SK-N-SH (cell line): ENCODE results near the gene DLGAP3. TPM values are rescaled to one million over a fixed set of nuclear protein-coding genes. Genes with fewer than 3 reads are reported as not detected.

Experiments
- CTCF ChIA-PET: fragments of 300-600, 350-600 bp; formaldehyde crosslinking; extraction: SDS; loops from one replicate; lab custom pipeline; 2021; lab: Yijun Ruan, JAX
- POLR2A ChIA-PET: fragments of 350-600 bp; sonication (Branson Sonifier 250); formaldehyde crosslinking; extraction: SDS; loops from one replicate; lab custom pipeline; 2020; ENCODE audit warnings: antibody characterized with exemption, inconsistent platforms; lab: Yijun Ruan, JAX
- DNase-seq: peaks from one replicate; pipeline ENCODE4 v3.0.0; 2012
- H2AFZ ChIP-seq: fragments of 200-600 bp; sonication (generic); 2 replicates; pipeline ENCODE4 v1.8.1; 2016; ENCODE audit warnings: antibody characterized with exemption, mild to moderate bottlenecking, low read depth
- H3F3A ChIP-seq: fragments of 200-600 bp; sonication (generic); replicated peaks from 2 replicates; pipeline ENCODE3; 2016; ENCODE audit warnings: antibody characterized with exemption, mild to moderate bottlenecking; ENCODE audit not compliant: insufficient read depth
- H3K27ac ChIP-seq, 2 experiments: fragments of 200-500 bp in 1 of 2; fragments of 200-600 bp in 1 of 2; sonication (Bioruptor generic) in 1 of 2; sonication (generic), shearing (Covaris generic) in 1 of 2; 2 replicates each; pipeline versions ENCODE4 v1.5.1 to v1.6.1; 2014 to 2016; ENCODE audit warnings: low read depth in 2 of 2, inconsistent platforms in 1 of 2, low read length in 1 of 2, mild to moderate bottlenecking in 1 of 2, mixed read lengths in 1 of 2
- H3K27me3 ChIP-seq: fragments of 200-600 bp; sonication (generic), shearing (Covaris generic); 2 replicates; pipeline ENCODE4 v1.6.1; 2016; ENCODE audit warnings: mixed run types; ENCODE audit not compliant: insufficient read depth
- H3K36me3 ChIP-seq, 2 experiments: fragments of 200-500 bp in 1 of 2; fragments of 200-600 bp in 1 of 2; sonication (Bioruptor generic) in 1 of 2; sonication (generic) in 1 of 2; replicated peaks in 1 of 2; 2 replicates each; pipeline versions ENCODE3 to v1.5.1; 2014 to 2016; ENCODE audit warnings: low read length in 1 of 2, mild to moderate bottlenecking in 1 of 2; ENCODE audit not compliant: insufficient read depth in 2 of 2, control insufficient read depth in 1 of 2
- H3K4me1 ChIP-seq, 2 experiments: fragments of 200-500 bp in 1 of 2; fragments of 200-600 bp in 1 of 2; sonication (Bioruptor generic) in 1 of 2; sonication (generic), shearing (Covaris generic) in 1 of 2; 2 replicates each; pipeline versions ENCODE4 v1.5.1 to v1.6.1; 2014 to 2016; ENCODE audit warnings: low read depth in 1 of 2, low read length in 1 of 2, mixed run types in 1 of 2; ENCODE audit not compliant: insufficient read depth in 2 of 2, control insufficient read depth in 1 of 2
- H3K4me2 ChIP-seq: fragments of 200-600 bp; sonication (generic), shearing (Covaris generic); 2 replicates; pipeline ENCODE4 v1.6.1; 2017; ENCODE audit warnings: mixed run types
- H3K4me3 ChIP-seq, 2 experiments: fragments of 200-500 bp in 1 of 2; fragments of 200-600 bp in 1 of 2; sonication (Bioruptor generic) in 1 of 2; sonication (generic), shearing (Covaris generic) in 1 of 2; 2 replicates each; pipeline versions ENCODE4 v1.5.1 to v1.8.1; 2014 to 2016; ENCODE audit warnings: low read depth in 2 of 2, inconsistent platforms in 1 of 2, low read length in 1 of 2, mild to moderate bottlenecking in 1 of 2, mixed read lengths in 1 of 2, moderate library complexity in 1 of 2
- H3K79me2 ChIP-seq: fragments of 200-600 bp; sonication (generic); 2 replicates; pipeline ENCODE4 v1.8.1; 2017; ENCODE audit warnings: mild to moderate bottlenecking; ENCODE audit not compliant: insufficient read depth
- H3K9ac ChIP-seq: fragments of 200-600 bp; sonication (generic); 2 replicates; pipeline ENCODE4 v1.6.1; 2017; ENCODE audit warnings: mixed run types
- H3K9me2 ChIP-seq: fragments of 200-600 bp; sonication (generic); 2 replicates; pipeline ENCODE4 v1.6.1; 2017; ENCODE audit warnings: mixed run types
- H3K9me3 ChIP-seq: fragments of 200-600 bp; sonication (generic); 2 replicates; pipeline ENCODE4 v1.6.1; 2017; ENCODE audit warnings: mixed run types, mild to moderate bottlenecking, moderate library complexity
- H4K20me1 ChIP-seq: fragments of 200-600 bp; sonication (generic); 2 replicates; pipeline ENCODE4 v1.6.1; 2017; ENCODE audit warnings: mild to moderate bottlenecking, mixed run types; ENCODE audit not compliant: insufficient read depth
- CTCF ChIP-seq: fragments of 200-600 bp; sonication (generic); IDR thresholded peaks from 2 replicates; pipeline ENCODE4 v1.6.1; 2017; ENCODE audit warnings: antibody characterized with exemption, mild to moderate bottlenecking, moderate library complexity
- EP300 ChIP-seq, 2 experiments: IDR thresholded peaks; 2 replicates each; pipeline versions ENCODE4 v1.4.0 to v1.6.1; 2012; ENCODE audit warnings: borderline replicate concordance in 1 of 2, low read depth in 1 of 2, low read length in 1 of 2
- EZH2phosphoT487 ChIP-seq: fragments of 200-600 bp; sonication (generic); IDR thresholded peaks from 2 replicates; pipeline ENCODE4 v1.6.1; 2017; ENCODE audit warnings: low read depth, mixed run types, mild to moderate bottlenecking, antibody characterized with exemption, moderate library complexity, borderline replicate concordance
- FOXJ3 ChIP-seq: sonication (generic); formaldehyde crosslinking; IDR thresholded peaks from 2 replicates; pipeline ENCODE4 v1.5.1; 2020; ENCODE audit warnings: mild to moderate bottlenecking, missing genetic modification reagents
- FOXM1 ChIP-seq: IDR thresholded peaks from 2 replicates; pipeline ENCODE4 v1.4.0; 2012; ENCODE audit warnings: low read depth, mild to moderate bottlenecking
- GABPA ChIP-seq: IDR thresholded peaks from 2 replicates; pipeline ENCODE4 v1.4.0; 2012; ENCODE audit warnings: low read depth, mild to moderate bottlenecking
- GATA2 ChIP-seq: sonication (generic); formaldehyde crosslinking; IDR thresholded peaks from 2 replicates; pipeline ENCODE4 v1.5.0; 2020; ENCODE audit warnings: mild to moderate bottlenecking, missing genetic modification reagents
- MAX ChIP-seq: IDR thresholded peaks from 2 replicates; pipeline ENCODE4 v1.4.0; 2012; ENCODE audit warnings: low read depth
- NFIC ChIP-seq: IDR thresholded peaks from 2 replicates; pipeline ENCODE4 v1.4.0; 2012; ENCODE audit warnings: borderline replicate concordance
- NRF1 ChIP-seq: IDR thresholded peaks from 2 replicates; pipeline ENCODE4 v1.6.1; 2012; ENCODE audit warnings: low read depth, mild to moderate bottlenecking, low read length
- POLR2AphosphoS5 ChIP-seq: IDR thresholded peaks from 2 replicates; pipeline ENCODE4 v1.6.1; 2012; ENCODE audit warnings: low read depth, low read length
- RAD21 ChIP-seq: IDR thresholded peaks from 2 replicates; pipeline ENCODE4 v1.6.1; 2012; ENCODE audit warnings: mild to moderate bottlenecking, low read length
- REST ChIP-seq: IDR thresholded peaks from 2 replicates; pipeline ENCODE4 v1.6.1; 2012; ENCODE audit warnings: mild to moderate bottlenecking, low read depth, low read length, moderate library complexity
- RFX5 ChIP-seq: IDR thresholded peaks from 2 replicates; pipeline ENCODE4 v1.6.1; 2012; ENCODE audit warnings: mild to moderate bottlenecking, improper control_type of control experiment, low read length
- RXRA ChIP-seq: IDR thresholded peaks from 2 replicates; pipeline ENCODE4 v1.4.0; 2012; ENCODE audit warnings: low read depth, mild to moderate bottlenecking, borderline replicate concordance
- TAF1 ChIP-seq: IDR thresholded peaks from 2 replicates; pipeline ENCODE4 v1.6.1; 2012; ENCODE audit warnings: low read depth, mild to moderate bottlenecking, low read length, moderate library complexity, borderline replicate concordance
- TCF12 ChIP-seq: IDR thresholded peaks from 2 replicates; pipeline ENCODE4 v1.4.0; 2012
- TEAD4 ChIP-seq: IDR thresholded peaks from 2 replicates; pipeline ENCODE4 v1.4.0; 2012; ENCODE audit warnings: mild to moderate bottlenecking, borderline replicate concordance; ENCODE audit not compliant: insufficient read depth
- USF1 ChIP-seq: IDR thresholded peaks from 2 replicates; pipeline ENCODE4 v1.4.0; 2012; ENCODE audit warnings: low read depth, borderline replicate concordance
- USF2 ChIP-seq: fragments of 150-350 bp; IDR thresholded peaks from 2 replicates; pipeline ENCODE4 v1.6.1; 2017; ENCODE audit warnings: antibody characterized with exemption, low read length, low read depth, borderline replicate concordance
- YY1 ChIP-seq: IDR thresholded peaks from 2 replicates; pipeline ENCODE4 v1.4.0; 2012; ENCODE audit warnings: low read depth, mild to moderate bottlenecking
- WGBS: methylation state at CpG from one replicate; pipeline ENCODE4 v1.1.6; 2017; ENCODE audit warnings: low lambda C conversion rate; 5-methylcytosine and 5-hydroxymethylcytosine counted together
- polyA plus RNA-seq, 3 experiments: library from polyadenylated mRNA; depleted of rRNA; stranded (reverse); fragments of >200 nt; gene quantifications; 2 replicates each; pipeline ENCODE4 v1.2.3, GENCODE V29; 2012

DLGAP3 gene
- polyA plus RNA-seq, 1 of the 3 experiments (the other 2 are of a cell fraction) = 0.15 TPM

- Histone ChIP-seq H2AFZ (no peak overlapping the region), H3K36me3 (no peaks in the 10 kb centered on the region), H3K9ac (no peak overlapping the region), H3K4me1 (peaks cover 0 to 3% of the 10 kb centered on the region in 2 experiments; a peak in 1 of 4 replicates), H3K4me3 (no peak overlapping the region), H3K4me2 (no peak overlapping the region), H3K79me2 (no peaks in the 10 kb centered on the region), H3K27me3 (no peaks in the 10 kb centered on the region), H3K9me2 (no peaks in the 10 kb centered on the region), H3F3A (no peaks in the 10 kb centered on the region), H3K9me3 (no peaks in the 10 kb centered on the region), H3K27ac (no peak overlapping the region), H4K20me1 (no peaks in the 10 kb centered on the region)
- DNase-seq = no peak
- CTCF ChIA-PET = interaction anchor here (0.7 to 1.8 kb wide), 4 partner anchors 30 to 40 kb away, joined by 3 to 8 read pairs (median 5); partner anchors contain the start of genes DLGAP3 and SMIM12
- POLR2A ChIA-PET = no interaction called here
- WGBS = 80% methylated on average over 1 of the region's 16 CpGs
- TF ChIP-seq FOXJ3 (CRISPR knock-in tag) = no peak
- TF ChIP-seq GATA2 (CRISPR knock-in tag) = no peak
- TF ChIP-seq TAF1 = no peak
- no peak for TF ChIP-seq REST
- no peak for TF ChIP-seq NFIC
- TF ChIP-seq NRF1 = no peak
These were observed 29.5 kb downstream of the DLGAP3 start for GRCh38 chr1:34899906-34900305.

GRCh38 chr1:34899471-34899870 lies 30.0 kb downstream of the DLGAP3 start:
- Histone ChIP-seq H3K9me2 (no peaks in the 10 kb centered on the region), H3K9ac (no peak overlapping the region), H4K20me1 (no peaks in the 10 kb centered on the region), H3F3A (no peaks in the 10 kb centered on the region), H3K9me3 (no peaks in the 10 kb centered on the region), H3K27ac (no peak overlapping the region), H3K4me3 (no peak overlapping the region), H3K79me2 (no peaks in the 10 kb centered on the region), H3K27me3 (no peaks in the 10 kb centered on the region), H3K4me2 (no peak overlapping the region), H3K4me1 (peaks cover 0 to 3% of the 10 kb centered on the region in 2 experiments; a peak in 1 of 4 replicates), H2AFZ (no peak overlapping the region), H3K36me3 (no peaks in the 10 kb centered on the region)
- DNase-seq = no peak
- POLR2A ChIA-PET = no interaction called here
- 54% methylated on average over 4 of the region's 4 CpGs for WGBS
- CTCF ChIA-PET = interaction anchor here (0.7 to 1.8 kb wide), 3 partner anchors 30 to 40 kb away, joined by 3 to 8 read pairs (median 7); partner anchors contain the start of genes DLGAP3 and SMIM12
- no peak for TF ChIP-seq EZH2phosphoT487
- no peak for TF ChIP-seq USF1
- TF ChIP-seq RAD21 = no peak
- no peak for TF ChIP-seq RXRA
- TF ChIP-seq TCF12 = no peak
- TF ChIP-seq POLR2AphosphoS5 = no peak
- no peak for TF ChIP-seq MAX
- TF ChIP-seq TAF1 = no peak
- no peak for TF ChIP-seq RFX5
- no peak for TF ChIP-seq TEAD4
- TF ChIP-seq GABPA = no peak
- no peak for TF ChIP-seq USF2
- no peak for TF ChIP-seq NFIC
- TF ChIP-seq CTCF = no peak
- no peak for TF ChIP-seq FOXM1
- no peak for TF ChIP-seq EP300 (IDR thresholded peaks at IDR 0.05; ENCODE audit: borderline replicate concordance in 1 of 2, low read depth in 1 of 2, low read length in 1 of 2)
- no peak for TF ChIP-seq YY1
- no peak for TF ChIP-seq GATA2 (CRISPR knock-in tag)
